ENCODE data around the gene VAPB.
A peak's percentile ranks its signal among the peaks of the same experiment; 100 is the strongest.
"Not testable (repeated sequence)": the region's sequence is repeated elsewhere in the genome, so short reads cannot be mapped to it uniquely, and the experiment has no call there.

Gene VAPB

DNA sequence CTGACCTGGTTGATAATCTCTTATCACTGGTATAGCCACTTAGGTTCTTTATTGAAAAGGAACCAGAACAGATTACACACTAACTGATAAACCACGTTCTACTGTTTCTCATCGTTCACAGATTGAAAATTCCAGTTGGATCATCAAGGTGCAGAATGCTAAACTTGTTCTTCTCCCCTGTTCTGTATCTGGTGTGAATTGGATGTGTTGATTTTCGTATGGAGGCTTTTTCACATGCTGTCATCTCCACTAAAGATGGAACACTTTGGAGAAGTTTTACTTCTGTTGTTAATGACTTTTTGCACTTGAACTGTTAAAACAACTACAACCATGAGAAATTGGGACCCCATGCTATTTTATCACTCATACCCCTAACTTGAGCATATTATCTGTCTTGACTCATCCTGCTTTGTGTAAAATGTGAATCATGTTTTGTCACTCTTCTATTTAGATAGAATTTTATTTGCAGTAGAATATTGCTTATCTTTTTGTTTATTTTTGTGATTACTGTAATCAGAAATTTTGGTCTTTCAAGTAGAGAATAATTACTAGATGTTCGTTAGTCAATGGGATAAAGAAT lies 17.5 kb downstream of the VAPB start:
- no peak overlapping the region for H3K4me3 ChIP-seq (ENCODE audit: low read length)
- no peak for DNase-seq (ENCODE audit: low read depth)
- TF ChIP-seq, protein P1, sequence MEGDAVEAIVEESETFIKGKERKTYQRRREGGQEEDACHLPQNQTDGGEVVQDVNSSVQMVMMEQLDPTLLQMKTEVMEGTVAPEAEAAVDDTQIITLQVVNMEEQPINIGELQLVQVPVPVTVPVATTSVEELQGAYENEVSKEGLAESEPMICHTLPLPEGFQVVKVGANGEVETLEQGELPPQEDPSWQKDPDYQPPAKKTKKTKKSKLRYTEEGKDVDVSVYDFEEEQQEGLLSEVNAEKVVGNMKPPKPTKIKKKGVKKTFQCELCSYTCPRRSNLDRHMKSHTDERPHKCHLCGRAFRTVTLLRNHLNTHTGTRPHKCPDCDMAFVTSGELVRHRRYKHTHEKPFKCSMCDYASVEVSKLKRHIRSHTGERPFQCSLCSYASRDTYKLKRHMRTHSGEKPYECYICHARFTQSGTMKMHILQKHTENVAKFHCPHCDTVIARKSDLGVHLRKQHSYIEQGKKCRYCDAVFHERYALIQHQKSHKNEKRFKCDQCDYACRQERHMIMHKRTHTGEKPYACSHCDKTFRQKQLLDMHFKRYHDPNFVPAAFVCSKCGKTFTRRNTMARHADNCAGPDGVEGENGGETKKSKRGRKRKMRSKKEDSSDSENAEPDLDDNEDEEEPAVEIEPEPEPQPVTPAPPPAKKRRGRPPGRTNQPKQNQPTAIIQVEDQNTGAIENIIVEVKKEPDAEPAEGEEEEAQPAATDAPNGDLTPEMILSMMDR (conservative IDR thresholded peaks at IDR 0.05; ENCODE audit: low read length): no peak

DNA sequence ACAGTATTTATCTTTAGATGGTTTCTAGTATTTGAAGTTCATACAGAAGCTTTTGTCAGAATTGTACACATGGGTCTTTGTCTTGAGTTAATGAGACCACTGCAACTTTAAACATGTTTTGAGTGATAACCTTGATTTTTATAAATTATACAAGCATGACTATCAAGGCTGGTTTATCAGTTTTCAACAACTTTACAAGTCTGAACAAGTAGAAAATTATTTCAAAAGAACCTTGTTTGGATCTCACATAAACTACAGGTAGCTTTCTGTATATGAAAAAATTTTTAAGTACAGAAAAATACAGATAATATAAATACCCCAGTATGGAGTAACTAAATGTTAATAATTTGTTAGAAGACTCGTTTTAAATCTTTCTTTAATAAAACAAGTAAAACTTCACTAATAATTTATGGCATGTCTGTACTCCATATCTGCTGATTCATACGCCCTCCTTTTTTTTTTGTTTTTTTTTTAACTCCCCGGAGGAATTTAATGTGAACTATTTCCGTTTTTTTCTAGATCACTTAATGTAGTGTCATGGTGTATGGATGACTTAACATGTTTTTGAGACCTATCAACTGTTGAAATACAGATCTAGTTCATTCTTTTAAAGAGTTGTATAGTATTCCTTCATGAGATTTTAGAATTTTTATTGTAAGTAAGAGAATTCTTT lies 18.3 kb downstream of the VAPB start:
- H3K4me3 ChIP-seq (ENCODE audit: low read length): no peak overlapping the region
- DNase-seq (ENCODE audit: low read depth): no peak
- TF ChIP-seq, protein P1 (conservative IDR thresholded peaks at IDR 0.05; ENCODE audit: low read length): no peak

DNA sequence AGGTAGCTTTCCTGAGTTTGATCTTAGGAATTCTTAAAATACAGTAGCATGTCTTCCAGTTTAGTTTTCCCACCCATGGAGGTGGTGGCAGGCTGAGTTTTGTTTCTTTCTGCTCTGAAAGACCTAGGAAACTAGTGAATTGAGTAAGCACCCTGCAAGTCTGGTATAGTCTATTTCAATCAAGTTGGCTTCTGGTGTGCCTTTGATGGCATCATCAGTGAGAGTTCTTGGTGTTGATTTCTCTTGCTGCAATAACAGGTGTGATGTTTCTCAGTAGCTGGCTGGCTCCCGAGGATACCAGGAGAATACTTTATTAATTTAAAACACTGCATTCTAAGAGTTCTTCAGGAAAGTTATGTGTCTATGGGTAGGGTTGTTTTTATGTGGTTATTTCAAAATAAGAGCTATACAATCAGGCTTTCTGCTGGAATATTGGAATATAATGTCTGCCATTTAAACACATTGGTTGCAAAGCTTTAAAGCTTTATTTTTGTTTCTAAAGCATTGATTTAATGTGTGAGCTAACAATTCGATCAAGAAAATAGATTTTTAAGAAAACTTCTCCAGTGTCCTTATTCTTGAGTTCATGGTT lies 19.0 kb downstream of the VAPB start:
- no peak overlapping the region for H3K4me3 ChIP-seq (ENCODE audit: low read length)
- TF ChIP-seq, protein P1 (conservative IDR thresholded peaks at IDR 0.05; ENCODE audit: low read length): no peak
- peak; percentile 28 for DNase-seq (ENCODE audit: low read depth)

DNA sequence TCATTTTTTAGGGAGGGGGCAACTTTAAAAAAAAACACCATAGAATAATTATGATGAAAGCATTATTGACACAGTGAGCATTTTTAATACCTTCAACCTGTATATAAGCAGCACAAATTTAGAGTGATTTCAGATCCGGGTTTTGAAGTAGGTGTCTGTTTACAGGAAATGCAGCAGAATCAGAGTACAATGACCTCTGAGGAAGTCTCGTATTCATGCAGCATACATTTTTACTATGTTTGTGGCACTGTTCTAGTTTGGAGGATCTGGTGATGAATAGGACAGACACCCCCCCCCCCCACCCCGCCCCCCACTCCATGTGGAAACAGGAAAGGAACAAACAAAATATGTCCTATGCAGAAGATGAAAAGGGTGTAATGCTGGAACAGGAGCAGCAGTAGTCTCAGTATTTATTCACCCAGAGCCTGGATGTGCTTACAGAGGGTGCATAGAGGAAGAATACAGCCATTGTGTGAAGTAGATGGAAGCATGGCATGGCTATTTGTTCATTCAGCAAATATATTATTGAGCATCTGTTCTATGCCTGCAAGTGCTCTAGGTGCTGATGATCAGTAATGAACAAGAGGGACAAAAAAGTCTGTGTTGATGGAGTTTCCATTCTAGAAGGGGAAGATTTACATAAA lies 19.7 kb downstream of the VAPB start:
- no peak for DNase-seq (ENCODE audit: low read depth)
- TF ChIP-seq, protein P1 (conservative IDR thresholded peaks at IDR 0.05; ENCODE audit: low read length): no peak
- H3K4me3 ChIP-seq (ENCODE audit: low read length): no peak overlapping the region

DNA sequence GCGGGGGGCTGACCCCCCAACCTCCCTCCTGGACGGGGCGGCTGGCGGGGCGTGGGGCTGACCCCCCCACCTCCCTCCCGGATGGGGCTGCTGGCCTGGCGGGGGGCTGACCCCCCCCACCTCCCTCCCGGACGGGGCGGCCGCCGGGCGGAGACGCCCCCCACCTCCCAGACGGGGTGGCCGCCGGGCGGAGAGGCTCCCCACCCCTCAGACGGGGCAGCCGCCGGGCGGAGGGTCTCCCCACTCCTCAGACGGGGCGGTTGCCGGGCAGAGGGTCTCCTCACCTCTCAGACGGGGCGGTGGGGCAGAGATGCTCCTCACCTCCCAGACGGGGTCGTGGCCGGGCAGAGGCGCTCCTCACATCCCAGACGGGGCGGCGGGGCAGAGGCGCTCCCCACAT lies 25.2 kb downstream of the VAPB start:
- not testable (repeated sequence) for DNase-seq (ENCODE audit: low read depth); H3K4me3 ChIP-seq (ENCODE audit: low read length)

DNA sequence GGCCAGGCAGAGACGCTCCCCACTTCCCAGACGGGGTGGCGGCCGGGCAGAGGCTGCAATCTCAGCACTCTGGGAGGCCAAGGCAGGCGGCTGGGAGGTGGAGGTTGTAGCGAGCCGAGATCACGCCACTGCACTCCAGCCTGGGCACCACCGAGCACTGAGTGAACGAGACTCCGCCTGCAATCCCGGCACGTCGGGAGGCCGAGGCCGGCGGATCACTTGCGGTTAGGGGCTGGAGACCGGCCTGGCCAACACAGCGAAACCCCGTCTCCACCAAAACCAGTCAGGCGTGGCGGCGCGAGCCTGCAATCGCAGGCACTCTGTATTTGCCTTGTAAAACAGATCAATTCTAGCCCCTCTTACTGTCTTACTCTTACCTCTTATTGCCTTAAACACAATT lies 25.8 kb downstream of the VAPB start:
- DNase-seq (ENCODE audit: low read depth): not testable (repeated sequence)

DNA sequence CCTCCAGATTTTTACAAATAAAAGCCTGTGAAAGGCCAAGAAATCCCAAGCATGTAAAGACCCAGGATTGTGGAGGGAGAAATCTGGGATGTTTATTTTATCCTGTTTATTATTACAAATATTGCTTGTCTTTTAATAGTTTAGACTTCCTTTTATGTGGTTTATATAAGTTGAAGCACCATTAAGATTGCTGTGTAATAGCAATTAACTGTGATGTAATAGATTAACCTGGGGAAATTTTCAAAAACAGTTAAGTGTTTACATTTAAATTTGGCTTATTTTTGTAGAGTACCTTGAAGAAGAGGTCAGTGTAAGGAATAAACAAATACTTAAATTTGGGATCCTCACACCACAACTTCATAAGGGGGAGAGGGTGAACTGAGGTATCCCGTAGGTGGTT lies 27.0 kb downstream of the VAPB start:
- H3K4me3 ChIP-seq (ENCODE audit: low read length): no peak overlapping the region
- TF ChIP-seq, protein P1 (conservative IDR thresholded peaks at IDR 0.05; ENCODE audit: low read length): no peak
- no peak for DNase-seq (ENCODE audit: low read depth)

More for the DNA sequence above, 25.8 kb downstream of the VAPB start:
- H3K4me3 ChIP-seq (ENCODE audit: low read length): not testable (repeated sequence)

DNA sequence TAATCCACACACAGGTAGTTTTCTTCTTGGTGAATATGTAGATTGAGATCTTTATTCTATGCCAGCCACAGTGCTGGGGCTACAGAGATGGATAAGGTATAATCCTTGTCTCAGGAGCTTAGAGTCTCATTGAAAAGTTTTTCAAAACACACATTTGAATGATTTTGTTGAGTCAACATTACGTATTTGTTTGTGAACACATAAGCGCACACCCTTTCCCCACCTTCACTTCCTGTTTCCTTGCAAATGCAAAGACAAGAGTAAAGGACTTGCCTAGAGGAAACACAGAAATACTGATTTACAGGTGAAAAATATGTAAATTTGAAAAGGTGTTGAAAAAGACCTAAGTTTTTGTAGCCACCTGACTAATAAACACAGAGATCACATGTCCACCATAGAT lies 27.8 kb downstream of the VAPB start:
- no peak overlapping the region for H3K4me3 ChIP-seq (ENCODE audit: low read length)
- TF ChIP-seq, protein P1 (conservative IDR thresholded peaks at IDR 0.05; ENCODE audit: low read length): no peak

More for the DNA sequence above, 27.8 kb downstream of the VAPB start:
- DNase-seq (ENCODE audit: low read depth): no peak

All from AG10803 (cell line).